ENCODE data around the gene SH3BP2.

SH3BP2 gene

DNA sequence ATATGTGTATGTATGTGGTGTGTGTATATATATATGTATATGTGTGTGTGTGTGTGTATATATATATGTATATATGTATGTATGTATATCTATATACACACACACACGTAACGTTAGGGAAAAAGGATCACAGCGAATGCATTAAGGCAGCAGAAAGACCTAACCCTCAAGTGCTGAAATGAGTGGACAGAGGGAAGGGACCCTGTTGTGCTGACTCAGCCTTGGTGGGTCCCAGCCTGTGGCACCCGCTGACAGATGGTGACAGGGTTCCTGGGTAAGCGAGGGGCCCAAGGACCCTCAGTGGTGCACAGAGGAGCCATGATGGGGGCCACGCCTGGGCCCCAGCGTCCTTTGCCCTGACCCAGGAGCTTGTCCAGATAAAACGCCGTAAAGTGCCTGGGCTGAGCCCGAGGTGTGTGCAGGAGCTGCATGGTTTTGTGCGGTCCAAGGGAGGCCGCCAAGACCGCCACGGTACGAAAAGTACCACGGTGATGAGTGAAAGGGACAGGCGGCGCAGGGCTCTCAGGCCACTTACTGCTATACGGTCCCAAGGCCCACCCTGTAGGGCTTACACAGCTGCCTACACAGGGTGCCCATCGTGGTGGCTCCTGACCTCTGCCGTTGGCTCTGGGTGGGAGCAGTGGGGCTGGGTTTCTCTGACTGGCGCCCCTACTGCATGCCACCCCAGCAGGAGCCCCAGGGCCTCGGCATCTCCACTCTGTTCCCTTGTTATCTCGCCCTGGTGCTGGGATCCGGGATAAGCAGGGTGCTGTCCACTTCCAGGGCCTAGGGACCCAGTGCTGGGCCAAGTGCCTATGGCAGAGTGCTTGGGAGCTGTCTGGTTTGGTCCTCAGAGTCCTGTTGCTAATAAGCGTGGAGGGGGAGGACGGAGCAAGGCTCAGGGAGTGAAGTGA, 10.0 kb downstream of the SH3BP2 start:
- H3K4me3 ChIP-seq (ENCODE audit: low read depth, low read length) = no peak overlapping the region

DNA sequence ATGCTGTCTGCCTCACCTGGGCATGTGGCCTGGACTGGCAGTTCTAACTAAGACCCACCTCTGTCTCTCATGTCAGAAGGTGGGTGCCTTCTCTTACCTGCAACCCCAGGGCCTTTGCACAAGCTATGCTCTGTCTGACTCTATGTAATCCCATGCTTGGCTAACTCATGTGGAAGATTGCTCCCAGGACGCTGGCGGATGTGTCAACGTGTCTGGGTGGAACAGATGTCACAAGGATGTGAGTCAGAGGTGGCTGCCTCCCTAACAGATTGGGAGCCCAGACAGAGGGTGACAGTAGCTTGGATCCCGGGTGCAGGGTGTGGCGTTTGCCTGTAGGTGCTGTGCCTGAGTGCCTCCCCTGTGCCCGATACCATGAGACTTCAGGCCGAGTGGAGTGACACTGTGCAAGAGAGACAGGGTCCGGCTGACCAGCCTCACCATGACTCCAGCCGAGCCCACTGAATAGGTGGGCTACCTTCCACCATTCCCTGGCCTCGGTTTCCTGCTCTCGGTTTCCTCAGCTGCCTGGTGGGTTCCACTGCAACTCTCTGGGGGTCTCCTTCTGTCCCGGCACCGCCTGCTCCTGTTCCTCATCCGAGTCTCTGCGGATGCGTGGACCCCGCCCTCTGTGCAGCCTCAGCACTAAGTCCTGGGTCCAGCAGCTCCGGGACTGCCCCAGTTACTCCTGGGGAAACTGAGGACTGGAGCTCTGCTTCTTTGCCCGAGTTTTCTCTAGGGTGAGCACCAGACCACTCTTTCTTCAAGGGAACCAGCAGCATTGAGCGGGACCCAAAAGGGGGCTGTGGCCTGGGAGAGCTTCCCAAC, 11.0 kb downstream of the SH3BP2 start:
- no peak overlapping the region for H3K4me3 ChIP-seq (ENCODE audit: low read depth, low read length)

DNA sequence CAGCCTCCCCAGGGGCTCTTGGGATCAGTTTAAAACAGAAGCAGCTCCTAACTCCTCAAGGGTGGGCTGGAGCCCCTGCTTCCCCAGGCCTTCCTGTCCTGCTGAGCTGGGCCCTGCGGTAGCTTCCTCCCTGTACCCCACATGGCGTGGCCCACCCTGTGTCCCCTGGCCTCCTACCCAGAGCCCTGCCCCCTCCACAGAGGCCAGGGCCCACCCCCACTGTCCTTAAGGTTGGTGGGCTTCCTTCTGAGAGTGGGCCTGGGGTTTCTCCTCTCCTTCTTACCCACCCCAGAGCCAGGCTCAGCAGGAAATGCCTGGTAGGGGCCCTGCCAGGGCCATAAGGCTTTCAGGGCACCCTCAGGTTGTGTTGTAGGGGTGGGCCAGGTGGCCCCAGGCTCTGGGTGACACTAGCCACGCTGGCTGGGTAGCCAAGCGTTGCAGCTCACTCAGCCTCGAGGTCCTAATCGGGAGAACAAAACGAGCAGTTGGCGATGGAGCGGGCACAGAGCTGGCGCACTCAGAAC, 11.6 kb downstream of the SH3BP2 start:
- no peak overlapping the region for H3K4me3 ChIP-seq (ENCODE audit: low read depth, low read length)

DNA sequence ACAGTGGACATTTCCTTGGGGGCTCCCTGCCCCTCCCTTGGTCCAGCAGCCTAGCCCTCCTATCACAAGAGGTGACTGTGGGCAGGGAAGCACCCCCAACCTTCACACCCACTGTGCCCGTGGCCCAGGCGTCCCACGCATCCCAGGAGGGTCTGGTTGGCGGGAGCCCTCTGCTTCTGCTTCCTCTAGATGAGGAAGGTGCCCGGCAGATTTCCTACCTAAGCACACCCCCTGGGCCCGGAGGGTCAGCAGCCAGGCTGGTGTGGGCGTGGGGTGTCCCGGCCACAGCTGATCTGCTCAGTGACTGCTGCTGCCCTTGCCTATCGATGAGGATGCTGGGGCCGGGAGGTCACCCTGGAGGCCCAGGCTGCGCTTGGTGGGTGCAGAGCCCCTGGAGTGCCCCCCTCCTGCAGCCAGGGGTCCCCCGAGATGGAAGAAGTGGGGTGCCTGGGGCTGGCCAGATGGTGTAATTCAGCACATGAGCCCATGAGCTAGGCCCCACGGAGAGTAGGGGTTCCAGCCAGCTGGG, 12.2 kb downstream of the SH3BP2 start:
- H3K4me3 ChIP-seq (ENCODE audit: low read depth, low read length) = no peak overlapping the region

DNA sequence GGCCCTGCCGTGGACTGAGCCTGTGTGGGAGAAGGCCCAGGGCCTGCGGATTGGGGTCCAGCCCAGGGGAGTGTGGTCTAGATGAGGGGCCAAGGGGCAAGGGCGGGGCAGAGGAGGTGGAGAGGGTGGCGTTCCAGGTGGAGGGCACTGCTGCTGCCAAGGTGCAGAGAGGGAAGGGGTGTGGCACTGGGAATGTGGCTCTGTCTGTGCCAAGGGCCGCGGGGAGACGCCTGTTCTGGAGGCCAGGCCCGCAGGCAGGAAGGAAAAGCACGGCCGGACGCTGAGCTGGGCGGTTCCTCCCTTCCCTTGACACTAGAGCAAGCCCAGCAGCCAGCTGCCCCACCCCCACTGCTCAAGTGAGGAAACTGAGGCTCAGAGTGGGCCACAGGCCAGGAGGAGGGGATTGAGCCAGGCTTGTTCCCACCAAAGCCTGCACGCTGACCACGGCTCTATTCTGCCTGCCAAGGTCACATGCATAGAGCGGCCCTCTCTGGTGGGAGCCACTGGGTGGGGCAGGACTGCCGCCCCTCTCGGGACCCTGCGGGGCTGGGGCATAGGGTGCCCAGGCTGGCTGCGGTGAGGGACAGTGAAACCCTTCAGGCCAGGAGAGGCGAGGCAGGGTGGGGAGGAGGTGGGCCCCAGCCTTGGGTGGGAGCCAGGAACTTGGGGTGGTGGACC, 13.0 kb downstream of the SH3BP2 start:
- H3K4me3 ChIP-seq (ENCODE audit: low read depth, low read length) = no peak overlapping the region

DNA sequence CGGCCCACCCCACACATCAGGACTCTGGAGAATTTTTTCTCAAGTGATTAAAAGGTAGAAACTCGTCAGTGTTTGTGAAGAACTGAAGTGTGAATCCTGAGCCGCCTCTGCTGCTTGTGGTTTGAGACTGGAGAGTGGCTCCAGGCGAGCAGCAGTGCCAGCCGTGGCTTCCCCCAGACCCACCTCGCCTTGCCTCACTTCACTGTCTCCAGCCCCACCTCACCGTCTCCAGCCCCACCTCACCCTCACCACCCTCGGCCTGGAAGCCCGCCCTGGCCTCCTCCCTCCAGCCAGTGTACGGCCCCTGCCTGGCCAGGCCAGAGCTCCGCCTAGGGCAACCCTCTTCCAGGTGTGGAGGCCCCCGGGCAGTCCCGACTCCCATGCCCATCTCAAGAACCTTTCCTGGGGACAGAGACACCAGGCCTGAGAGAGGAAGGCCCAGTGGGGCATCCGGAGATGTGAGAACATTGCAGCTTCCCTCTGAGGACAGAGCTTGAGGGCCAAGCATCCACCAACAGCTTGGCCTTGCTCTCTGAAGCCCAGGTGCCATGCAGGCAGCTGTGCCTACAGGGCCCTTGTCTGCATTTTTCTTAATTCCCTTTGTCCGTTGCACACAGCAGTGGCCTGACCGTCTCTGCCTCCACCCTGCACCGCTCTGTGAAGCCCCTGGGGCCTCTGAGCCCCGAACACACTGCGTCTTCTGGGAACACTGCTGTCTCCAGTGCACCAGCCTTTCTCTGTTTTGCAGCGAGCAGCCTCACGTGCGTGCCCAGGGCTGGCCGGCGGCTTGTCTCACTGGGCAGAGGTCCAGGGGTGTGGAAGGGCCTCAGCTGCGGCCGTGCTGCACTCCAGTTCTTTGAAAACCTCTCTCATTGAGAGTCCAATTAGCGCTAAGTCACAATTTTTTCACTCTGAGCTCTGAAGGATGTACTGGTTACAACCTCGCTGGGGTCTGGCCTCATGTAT, 13.8 kb downstream of the SH3BP2 start:
- no peak overlapping the region for H3K4me3 ChIP-seq (ENCODE audit: low read depth, low read length)

DNA sequence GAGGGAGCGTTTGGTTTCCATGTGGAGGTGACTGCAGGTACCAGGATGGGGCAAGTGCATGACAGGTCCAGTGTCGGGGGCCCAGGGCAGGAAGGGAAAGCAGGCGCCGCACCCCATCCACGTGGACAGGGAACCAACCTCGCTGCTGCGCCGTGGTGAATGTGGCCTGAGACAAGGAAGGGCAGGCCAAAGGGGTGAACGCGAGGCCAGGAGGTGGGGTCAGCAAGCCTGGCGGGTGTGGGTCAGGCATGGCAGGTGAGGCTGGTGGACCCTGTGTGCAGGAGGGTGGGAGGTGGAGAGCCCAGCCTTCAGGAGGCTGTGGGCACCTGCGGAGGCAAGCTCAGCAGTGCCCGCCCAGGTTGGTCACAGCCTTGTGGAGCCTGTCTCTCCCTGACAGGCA, 14.7 kb downstream of the SH3BP2 start:
- H3K4me3 ChIP-seq (ENCODE audit: low read depth, low read length) = no peak overlapping the region

DNA sequence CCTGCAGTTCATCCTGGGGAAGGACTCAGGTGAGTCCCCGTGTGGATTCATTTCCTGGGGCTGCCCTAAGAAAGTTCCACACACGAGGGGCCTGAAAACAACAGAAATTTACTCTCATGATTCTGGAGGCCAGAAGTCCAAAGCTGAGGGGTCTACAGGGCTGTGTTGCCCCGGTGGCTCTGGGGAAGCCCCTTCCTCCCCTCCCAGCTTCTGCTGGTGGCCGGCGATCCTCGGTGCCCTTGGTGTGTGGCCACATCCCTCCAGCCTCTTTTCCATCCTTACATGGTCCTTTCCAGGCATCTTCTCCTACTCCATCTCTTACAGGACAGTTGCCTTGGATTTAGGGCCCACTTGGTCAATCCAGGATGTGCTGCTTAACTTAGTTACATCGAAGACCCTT, 15.1 kb downstream of the SH3BP2 start:
- no peak overlapping the region for H3K4me3 ChIP-seq (ENCODE audit: low read depth, low read length)

DNA sequence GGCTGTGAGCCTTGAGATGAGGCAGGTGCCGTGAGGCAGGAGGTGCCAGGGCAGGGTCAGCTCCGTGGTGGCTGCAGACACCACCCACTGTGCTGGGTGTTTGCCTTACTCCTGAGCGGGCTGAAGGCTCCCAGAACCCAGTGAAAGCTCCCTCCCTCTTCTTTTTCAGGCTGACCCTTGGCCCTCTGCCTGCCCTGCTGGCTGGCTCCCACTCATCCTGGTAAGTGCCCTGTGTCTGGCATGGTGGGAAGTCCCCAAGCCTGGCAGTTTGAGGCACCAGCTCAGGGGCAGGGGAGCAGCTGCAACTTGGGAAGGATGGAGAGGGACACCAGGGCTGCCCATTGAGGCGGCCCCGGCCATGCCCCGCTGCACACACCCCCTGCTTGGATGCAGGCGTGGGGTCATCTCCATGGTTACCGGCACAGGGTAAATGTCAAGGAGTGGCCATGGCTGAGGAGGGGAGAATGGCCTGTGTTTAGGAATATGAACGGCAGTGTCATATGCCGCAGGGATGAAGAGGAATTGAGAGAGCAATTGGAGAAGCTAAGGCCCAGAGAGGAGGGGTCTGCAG, 16.8 kb downstream of the SH3BP2 start:
- no peak overlapping the region for H3K4me3 ChIP-seq (ENCODE audit: low read depth, low read length)

DNA sequence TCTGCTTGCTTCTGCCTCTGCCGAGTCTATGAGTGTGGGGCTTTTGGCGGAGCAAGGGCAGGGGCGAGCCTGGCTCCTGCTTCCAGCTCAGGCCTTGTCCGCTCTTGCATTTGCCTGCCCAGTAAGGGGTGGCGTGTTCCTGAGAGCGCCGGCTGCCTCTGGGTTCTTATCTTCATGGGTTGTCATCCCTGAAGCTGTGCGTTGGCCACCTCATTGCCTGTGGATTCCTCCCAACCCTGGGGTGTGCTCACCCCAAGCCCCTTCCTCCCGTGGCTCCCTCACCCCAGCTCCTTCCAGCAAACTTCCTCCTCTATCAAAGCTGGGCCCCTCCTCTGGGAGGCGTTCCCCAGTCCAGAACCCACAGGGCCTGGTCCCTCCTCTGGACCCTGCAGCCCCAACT, 17.5 kb downstream of the SH3BP2 start:
- H3K4me3 ChIP-seq (ENCODE audit: low read depth, low read length) = no peak overlapping the region

DNA sequence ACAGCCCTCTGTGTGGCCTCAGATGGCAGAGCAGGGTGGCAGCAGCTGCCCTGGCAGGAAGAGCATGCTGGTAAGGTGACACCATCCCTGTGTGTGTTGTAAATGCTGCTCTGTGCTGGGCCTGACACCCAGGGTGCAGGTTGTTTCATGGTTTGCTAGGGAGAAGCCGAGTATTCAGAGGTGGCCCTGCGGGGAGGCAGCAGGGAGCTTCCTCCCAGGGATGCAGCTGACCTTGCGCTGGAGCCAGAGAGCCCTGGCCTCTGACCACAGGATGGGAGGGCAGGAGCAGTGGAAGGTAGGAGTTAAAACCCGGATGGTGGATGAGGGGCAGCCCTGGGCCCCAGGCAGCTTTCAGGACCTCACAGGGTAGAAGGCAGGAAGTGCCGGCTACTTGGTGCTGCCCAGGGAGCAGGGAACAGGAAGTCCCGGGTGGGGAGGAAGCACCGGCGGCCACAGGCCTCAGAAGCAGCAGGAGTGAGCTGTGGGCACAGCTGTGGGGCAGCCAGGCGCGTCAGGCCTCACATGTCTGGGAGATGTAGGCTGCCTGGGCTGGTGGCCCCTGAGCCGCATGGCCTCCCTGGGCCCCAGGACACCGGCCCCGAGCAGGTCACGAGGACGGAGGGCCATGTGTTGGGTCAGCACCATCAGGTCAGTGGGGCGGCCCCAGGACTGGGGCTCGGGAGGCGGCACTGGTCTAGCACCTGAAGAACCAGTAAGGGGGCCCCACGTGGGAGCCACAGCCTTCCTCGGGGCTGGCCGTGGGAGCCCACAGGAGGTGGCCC, 19.1 kb downstream of the SH3BP2 start:
- no peak overlapping the region for H3K4me3 ChIP-seq (ENCODE audit: low read depth, low read length)

DNA sequence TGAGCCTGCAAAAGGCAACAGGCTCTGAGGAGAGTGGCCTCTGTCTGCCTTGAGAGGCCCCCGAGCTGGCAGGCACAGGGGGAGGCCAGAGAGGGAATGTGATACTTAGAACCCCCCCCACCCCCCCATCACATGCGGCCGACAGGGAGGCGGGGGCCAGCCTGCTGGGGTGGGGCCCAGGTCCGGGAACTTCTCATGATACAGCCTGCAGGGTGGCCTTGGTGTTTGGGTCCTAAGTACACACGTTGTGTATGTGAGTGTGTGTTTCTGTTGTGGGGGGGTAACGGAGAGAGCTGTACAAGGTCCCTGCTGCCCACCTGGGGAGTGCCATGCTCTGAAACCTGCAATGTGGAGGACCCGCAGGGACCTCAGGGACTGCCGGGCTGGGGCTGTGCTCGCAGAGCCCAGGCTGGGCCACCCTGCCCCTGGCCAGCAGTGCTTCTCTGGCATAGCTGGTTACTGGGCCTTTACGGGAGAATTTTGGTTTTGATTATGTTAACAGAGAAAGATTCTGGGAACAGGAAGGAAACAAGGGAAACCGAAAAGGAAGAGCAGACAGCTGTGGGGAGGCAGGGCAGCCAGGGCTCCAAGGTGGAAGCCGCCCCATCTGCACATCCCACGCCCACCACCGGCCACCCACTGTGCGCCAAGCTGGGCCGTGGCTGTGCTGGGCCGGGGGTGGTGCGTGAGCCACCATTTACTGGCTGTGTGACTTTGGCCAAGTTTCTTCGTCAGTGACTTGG, 19.9 kb downstream of the SH3BP2 start:
- no peak overlapping the region for H3K4me3 ChIP-seq (ENCODE audit: low read depth, low read length)

DNA sequence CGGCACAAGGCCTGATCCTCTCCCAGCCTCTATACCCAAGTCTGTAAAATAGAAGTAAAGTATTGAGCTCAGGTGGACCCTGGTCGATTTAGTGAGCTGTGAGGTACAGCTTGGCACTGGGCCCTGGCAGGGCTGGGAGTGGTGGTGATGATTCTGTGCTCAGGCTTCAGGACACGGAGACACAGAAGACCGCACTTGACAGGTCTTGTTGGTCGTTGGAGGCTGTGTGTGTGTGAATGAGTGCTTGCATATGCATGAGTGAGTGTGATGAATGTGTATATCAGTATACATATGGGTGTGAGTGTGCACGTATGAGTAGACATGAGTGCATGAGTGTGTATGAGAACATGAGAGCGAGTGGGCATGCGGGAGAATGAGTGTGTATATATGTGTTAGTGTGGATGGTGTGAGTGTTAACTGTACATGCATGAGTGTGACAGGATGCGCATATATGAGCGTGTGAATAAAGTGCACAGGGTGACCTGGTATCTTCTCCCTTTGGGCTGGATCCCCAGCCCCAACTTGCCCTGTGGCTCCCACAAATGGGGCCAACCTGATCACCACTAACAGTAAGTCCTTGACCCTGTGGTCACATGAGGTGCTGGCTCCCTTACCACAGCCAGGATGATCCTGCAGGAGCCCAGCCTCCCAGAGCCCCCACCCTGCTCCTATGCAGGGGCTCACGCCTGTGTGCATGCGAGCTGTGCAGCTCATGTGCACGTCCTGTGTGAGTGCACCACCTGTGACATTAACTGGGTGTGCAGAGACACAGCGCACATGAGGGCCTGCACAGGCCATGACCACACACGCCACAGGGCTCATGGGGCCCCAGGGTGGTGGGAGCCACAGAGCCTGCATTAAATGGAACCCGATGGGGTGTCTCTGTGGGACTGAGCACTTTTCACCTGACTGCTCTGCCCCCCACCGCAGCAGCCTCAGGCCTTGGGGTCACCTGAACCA, 20.8 kb downstream of the SH3BP2 start:
- no peak overlapping the region for H3K4me3 ChIP-seq (ENCODE audit: low read depth, low read length)

DNA sequence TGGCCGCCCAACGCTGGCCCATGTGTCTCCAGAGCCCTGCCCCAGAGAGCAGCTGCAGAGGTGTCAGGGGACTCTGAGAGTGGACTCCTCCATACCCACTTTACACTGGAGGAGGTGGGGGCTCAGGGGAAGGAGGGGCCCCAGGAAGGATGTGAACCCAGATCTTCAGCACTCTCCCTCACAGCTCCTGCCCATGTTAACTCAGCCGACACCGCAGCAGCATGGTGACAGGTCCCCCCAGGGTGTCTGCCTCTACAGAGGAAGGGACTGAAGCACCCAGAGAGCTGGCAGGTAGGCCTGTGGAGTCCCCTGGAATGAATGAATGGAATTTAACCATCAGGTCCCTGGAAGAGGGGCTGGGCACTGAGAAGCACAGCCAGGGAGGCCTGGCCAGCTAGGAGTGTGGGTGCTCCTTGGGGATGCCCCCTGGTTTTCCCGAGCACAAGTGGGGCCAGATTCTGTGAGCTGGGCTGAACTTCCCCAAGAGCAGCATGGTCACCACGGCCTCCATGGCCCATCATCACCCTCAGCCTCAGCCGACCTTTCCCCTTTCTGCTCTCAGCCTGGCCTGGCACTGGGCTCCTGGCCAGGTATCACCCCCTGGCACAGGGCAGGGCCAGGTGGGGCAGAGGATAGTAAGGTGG, 21.9 kb downstream of the SH3BP2 start:
- H3K4me3 ChIP-seq (ENCODE audit: low read depth, low read length) = no peak overlapping the region

DNA sequence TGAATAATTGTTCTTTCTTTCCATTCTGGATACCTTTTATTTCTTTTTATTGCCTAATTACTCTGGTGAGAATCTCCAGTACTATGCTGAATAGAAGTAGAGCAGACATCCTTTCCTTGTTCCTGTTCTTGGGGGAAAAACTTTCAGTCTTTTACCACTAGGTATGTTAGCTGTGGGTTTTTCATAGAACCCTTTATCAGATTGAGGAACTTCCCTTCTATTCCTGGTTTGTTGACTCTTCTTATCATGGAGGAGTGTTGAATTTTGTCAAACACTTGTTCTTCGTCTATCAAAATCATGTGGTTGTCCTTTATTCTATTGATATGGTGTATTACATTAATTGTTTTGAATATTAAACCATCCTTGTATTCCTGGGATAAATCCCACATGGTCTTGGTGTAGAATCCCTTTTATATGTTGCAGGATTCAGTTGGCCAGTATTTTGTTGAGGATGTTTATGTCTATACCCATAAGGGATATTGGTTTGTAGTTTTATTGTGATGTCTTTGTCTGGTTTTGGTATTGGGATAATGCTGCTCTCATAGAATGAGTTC, 23.6 kb downstream of the SH3BP2 start:
- no peak overlapping the region for H3K4me3 ChIP-seq (ENCODE audit: low read depth, low read length)

DNA sequence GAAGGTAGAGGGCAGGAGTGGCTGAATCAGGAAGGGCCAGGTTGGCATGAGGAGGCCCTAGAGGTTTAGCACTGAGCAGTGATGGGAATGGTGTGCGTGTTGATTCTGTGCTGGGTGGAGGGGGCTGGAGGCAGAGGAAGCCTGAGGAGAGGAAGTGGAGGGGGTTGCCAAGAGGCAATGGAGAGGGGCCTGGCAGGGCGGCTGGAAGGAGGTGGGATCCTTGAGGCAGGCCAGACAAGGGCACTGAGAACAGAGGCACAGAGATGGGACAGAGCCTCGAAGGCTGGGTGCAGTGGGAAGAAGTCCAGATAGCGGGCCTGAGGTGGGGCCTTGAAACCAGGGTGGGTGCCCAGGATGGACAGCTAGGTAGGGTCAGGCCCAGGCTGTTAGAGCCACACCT, 24.3 kb downstream of the SH3BP2 start:
- H3K4me3 ChIP-seq (ENCODE audit: low read depth, low read length) = no peak overlapping the region
